Lung (tissue), 12 donors: ENCODE measurements around the gene SOX30. TPM values are rescaled to one million over a fixed set of nuclear protein-coding genes. Genes with fewer than 3 reads are reported as not detected.
"Not testable (repeated sequence)": the region's sequence is repeated elsewhere in the genome, so short reads cannot be mapped to it uniquely, and the experiment has no call there.

ENCODE experiments used
- ATAC-seq: fragments of 200-7000 bp; cut with Tn5 transposase; one replicate; pipeline ENCODE4 v1.9.1; 2020; ENCODE audit warnings: moderate number of reproducible peaks; ENCODE audit not compliant: insufficient read depth, low FRiP score
- DNase-seq, 3 donors: peaks; one replicate each; pipeline ENCODE4 v3.0.0-alpha.2; 2013 to 2017
- H3K27ac ChIP-seq, 2 donors: one replicate each; pipeline ENCODE4 v1.5.1; 2013; ENCODE audit warnings: mild to moderate bottlenecking in 2 of 2, moderate library complexity in 2 of 2, control low read depth in 1 of 2, inconsistent platforms in 1 of 2, low read depth in 1 of 2, low read length in 1 of 2
- H3K27me3 ChIP-seq, 3 donors: one replicate each; pipeline ENCODE4 v1.5.1; 2013; ENCODE audit warnings: low read length in 2 of 3; ENCODE audit not compliant: control insufficient read depth in 3 of 3, insufficient read depth in 3 of 3
- H3K36me3 ChIP-seq, 4 donors: one replicate each; pipeline ENCODE4 v1.5.1; 2013; ENCODE audit warnings: low read length in 4 of 4, mild to moderate bottlenecking in 1 of 4, moderate library complexity in 1 of 4; ENCODE audit not compliant: control insufficient read depth in 4 of 4, insufficient read depth in 4 of 4
- H3K4me1 ChIP-seq, 5 donors: one replicate each; pipeline ENCODE4 v1.5.1; 2013; ENCODE audit warnings: low read length in 5 of 5, mild to moderate bottlenecking in 2 of 5, moderate library complexity in 1 of 5; ENCODE audit not compliant: control insufficient read depth in 5 of 5, insufficient read depth in 5 of 5
- H3K4me3 ChIP-seq: one replicate; pipeline ENCODE4 v1.5.1; 2013; ENCODE audit warnings: mild to moderate bottlenecking, control low read depth, moderate library complexity
- H3K9ac ChIP-seq, 2 donors: one replicate each; pipeline ENCODE4 v1.5.1; 2013; ENCODE audit warnings: low read length in 2 of 2, control low read depth in 1 of 2; ENCODE audit not compliant: insufficient read depth in 1 of 2
- H3K9me3 ChIP-seq, 4 donors: one replicate each; pipeline ENCODE4 v1.5.1; 2013; ENCODE audit warnings: low read length in 3 of 4, mild to moderate bottlenecking in 1 of 4, moderate library complexity in 1 of 4; ENCODE audit not compliant: control insufficient read depth in 4 of 4, insufficient read depth in 3 of 4
- WGBS, 2 donors: extraction: QIAGEN DNeasy Blood & Tissue Kit; methylation state at CpG; one replicate each; pipeline ENCODE4 v1.1.7; 2013; 5-methylcytosine and 5-hydroxymethylcytosine counted together
- polyA plus RNA-seq, 2 donors: library from polyadenylated mRNA; stranded (reverse); fragments of 200-250 nt; gene quantifications; one replicate each; pipeline ENCODE4 v1.2.1, GENCODE V29; 2013
- total RNA-seq, 2 donors: library from RNA; depleted of rRNA in 1 of 2; stranded (reverse); fragments of >200 nt in 1 of 2; gene quantifications; one replicate each; pipeline ENCODE4 v1.2.1, GENCODE V29; 2014 to 2021
- TF ChIP-seq, protein P1 (sequence below): IDR thresholded peaks from 2 replicates; pipeline ENCODE4 v1.5.1; 2012; ENCODE audit warnings: mild to moderate bottlenecking; ENCODE audit errors: control extremely low read depth, extremely low read depth
- donor health status: control.
- donor health status: control.
- donor health status: Bipolar disorder and iron deficiency.
- donor health status: healthy.
- donor health status: DM: yes; HTN: yes; CAD: no.

SOX30 gene
- total and polyA plus RNA-seq, 4 donors = 0.06 to 0.43 (median 0.07) TPM; not detected in 1

DNA sequence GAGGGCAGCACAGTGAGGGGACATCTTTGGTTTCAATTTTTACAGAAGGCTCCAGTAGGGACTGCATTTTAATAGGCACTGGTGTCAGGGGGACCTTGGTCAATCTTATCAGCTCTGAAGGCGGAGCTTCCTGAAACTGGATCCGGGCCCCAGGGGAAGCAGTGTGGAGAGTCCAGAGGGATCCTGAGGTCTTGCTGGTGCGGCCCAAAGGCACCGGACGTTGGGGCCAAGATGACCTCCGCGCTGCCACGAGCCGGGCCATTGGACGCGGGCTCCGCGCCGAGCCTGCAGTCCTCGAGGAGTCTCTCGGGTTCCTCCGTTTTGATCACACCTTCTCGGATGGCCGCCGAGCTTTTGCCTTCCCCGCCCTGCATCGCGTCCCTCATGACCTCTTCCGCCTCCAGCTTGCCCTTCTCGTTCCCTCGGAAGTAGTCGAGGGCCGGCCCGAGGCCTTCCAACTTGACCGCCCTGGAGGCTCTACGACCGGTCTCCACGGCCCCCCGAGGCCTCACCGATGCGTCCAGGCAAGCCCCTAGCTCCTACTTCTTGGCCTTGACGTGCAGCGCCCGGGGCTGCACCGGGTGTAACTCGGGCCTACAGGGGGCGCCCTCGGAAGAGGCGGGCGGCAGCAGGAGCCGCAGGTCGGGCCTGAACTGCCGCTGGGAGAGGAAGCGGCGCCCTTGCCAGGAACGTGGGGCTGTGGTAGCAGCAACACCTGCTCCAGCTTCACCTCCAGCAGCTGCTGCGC, 37.9 kb upstream of the SOX30 start:
- Histone ChIP-seq H3K27me3 (no peaks in the 10 kb centered on the region), H3K4me1 (no peaks in the 10 kb centered on the region), H3K27ac (no peak overlapping the region), H3K4me3 (no peak overlapping the region), H3K36me3 (no peaks in the 10 kb centered on the region), H3K9me3 (peaks cover 0 to 5% (median 0%) of the 10 kb centered on the region in 4 donors), H3K9ac (no peak overlapping the region)
- ATAC-seq = no peak
- DNase-seq = no peak
- WGBS, 2 donors = 65 to 74% methylated on average over 52 of the region's 52 CpGs
- TF ChIP-seq, protein P1, sequence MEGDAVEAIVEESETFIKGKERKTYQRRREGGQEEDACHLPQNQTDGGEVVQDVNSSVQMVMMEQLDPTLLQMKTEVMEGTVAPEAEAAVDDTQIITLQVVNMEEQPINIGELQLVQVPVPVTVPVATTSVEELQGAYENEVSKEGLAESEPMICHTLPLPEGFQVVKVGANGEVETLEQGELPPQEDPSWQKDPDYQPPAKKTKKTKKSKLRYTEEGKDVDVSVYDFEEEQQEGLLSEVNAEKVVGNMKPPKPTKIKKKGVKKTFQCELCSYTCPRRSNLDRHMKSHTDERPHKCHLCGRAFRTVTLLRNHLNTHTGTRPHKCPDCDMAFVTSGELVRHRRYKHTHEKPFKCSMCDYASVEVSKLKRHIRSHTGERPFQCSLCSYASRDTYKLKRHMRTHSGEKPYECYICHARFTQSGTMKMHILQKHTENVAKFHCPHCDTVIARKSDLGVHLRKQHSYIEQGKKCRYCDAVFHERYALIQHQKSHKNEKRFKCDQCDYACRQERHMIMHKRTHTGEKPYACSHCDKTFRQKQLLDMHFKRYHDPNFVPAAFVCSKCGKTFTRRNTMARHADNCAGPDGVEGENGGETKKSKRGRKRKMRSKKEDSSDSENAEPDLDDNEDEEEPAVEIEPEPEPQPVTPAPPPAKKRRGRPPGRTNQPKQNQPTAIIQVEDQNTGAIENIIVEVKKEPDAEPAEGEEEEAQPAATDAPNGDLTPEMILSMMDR = no peak

DNA sequence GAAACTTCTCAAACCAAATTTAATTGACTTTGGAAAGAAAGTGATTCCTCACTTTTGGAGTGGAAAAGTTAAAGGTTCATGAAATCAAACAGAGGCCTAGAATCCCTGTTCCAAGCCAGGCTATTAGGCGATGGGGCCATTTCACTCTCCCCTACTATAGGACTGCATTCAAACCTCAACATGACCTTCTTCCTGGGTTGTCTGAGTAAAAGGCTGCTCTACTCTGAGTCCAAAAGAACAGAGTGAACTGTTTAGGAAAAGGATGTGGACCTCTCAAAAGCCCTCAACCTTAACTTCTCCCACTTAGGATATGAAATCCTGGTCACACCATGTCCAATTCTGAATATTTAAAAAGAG, 34.9 kb upstream of the SOX30 start:
- Histone ChIP-seq H3K27ac (no peak overlapping the region), H3K9me3 (peaks cover 0 to 5% (median 0%) of the 10 kb centered on the region in 4 donors), H3K36me3 (no peaks in the 10 kb centered on the region), H3K4me3 (no peak overlapping the region), H3K27me3 (no peaks in the 10 kb centered on the region), H3K9ac (no peak overlapping the region), H3K4me1 (no peaks in the 10 kb centered on the region)
- TF ChIP-seq, protein P1 = no peak
- no peak for DNase-seq
- no peak for ATAC-seq
- 91 to 93% methylated on average over 1 of the region's 1 CpG for WGBS, 2 donors

DNA sequence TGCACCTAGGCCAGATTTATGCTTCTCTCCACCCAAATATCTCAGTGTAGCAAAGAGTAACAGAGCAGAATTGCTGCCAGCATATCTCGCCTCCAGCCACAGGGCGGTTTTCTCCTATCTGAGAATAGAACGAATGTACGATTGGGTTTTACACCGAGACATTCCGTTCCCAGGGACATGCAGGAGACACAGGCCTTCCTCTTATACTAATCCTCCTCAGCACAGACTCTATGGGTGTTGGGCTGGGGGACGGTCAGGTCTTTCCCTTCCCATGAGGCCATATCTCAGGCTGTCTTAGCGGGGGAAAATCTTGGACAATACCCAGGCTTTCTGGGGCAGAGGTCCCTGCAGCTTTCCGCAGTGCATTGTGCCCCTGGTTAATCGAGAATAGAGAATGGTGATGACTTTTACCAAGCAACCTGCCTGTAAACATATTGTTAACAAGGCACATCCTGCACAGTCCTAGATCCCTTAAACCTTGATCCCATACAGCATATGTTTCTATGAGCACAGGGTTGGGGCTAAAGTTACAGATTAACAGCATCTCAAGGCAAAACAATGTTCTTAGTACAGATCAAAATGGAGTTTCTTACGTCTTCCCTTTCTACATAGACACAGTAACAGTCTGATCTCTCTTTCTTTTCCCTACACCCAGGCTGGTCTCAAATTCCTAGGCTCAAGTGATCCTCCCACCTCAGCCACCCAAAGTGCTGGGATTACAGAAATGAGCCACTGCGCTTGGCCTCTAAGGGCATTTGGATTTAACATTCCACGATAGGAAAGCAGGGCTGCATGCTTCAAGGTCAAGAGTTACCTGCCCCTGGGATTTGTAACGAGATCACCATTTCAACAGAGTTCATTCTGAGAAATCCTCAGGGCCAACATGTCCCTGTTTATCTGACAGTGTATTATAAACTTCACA, 34.3 kb upstream of the SOX30 start:
- not testable (repeated sequence) for H3K9me3 ChIP-seq, ATAC-seq, H3K9ac ChIP-seq, H3K4me3 ChIP-seq, H3K4me1 ChIP-seq, H3K36me3 ChIP-seq, DNase-seq, H3K27ac ChIP-seq, H3K27me3 ChIP-seq
- 93 to 94% methylated on average over 14 of the region's 14 CpGs for WGBS, 2 donors

DNA sequence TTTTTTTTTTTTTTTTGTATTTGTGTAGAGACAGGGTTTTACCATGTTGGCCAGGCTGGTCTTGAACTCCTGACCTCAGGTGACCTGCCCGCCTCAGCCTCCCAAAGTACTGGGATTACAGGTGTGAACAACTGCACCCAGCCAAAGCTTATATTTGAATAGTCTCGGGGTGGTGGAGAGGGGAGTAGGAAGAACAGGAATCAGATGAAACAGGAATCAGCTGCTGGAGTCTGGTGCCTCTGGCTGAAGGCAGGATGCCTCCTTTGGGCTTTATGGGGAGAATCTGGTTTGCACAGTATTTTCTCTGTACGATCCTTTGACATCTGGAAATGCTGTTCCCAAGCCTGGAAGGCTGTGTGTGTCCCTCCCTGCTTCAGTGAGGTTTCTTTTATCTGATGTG, 30.0 kb upstream of the SOX30 start:
- DNase-seq (no peak), ATAC-seq (no peak)
- Histone ChIP-seq H3K36me3 (no peaks in the 10 kb centered on the region), H3K27me3 (no peaks in the 10 kb centered on the region), H3K4me1 (no peaks in the 10 kb centered on the region), H3K9ac (no peak overlapping the region), H3K27ac (no peak overlapping the region), H3K9me3 (no peaks in the 10 kb centered on the region), H3K4me3 (no peak overlapping the region)
- TF ChIP-seq, protein P1 = no peak
- 67 to 82% methylated on average over 3 of the region's 3 CpGs for WGBS, 2 donors
